GM21825 (cell line): Measurements from ENCODE around the gene RAD18.
A peak's percentile ranks its signal among the peaks of the same experiment; 100 is the strongest.

ENCODE experiments used
- ATAC-seq: cut with Tn5 transposase; IDR thresholded peaks from one replicate; pipeline ENCODE4 v1.9.1; 2021; ENCODE audit warnings: mild to moderate bottlenecking, moderate library complexity; ENCODE audit not compliant: unreplicated experiment

The RAD18 gene

GRCh38 chr3:8900869-8901268 is 62.4 kb downstream of the RAD18 start:
- ATAC-seq: no peak

DNA sequence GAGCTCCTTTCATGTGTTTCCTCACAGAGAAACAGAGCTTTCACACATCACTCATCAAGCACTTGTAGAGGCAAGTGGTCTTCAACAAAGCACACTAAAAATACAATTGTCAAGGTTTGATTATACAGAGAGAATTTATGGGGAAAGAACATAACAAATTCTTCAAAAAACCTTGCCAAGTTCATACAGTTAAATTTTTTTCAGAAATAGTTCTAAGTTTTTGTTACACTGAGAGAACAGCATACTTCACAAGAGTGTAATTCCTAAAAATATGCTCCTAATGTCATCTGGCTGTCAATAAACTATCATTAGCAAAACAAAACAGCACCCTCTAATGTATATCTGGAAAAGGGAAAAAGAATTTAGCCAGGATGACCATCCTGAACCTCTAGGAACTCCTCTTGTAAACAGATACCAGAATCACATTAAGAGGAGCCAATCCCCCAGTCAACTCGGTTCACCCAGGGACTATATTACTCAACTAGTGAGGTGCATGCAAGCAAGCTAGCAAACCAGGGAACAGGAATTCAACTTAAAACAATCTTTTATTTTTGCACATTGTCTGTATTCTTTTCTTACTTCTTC is 63.3 kb downstream of the RAD18 start:
- ATAC-seq: no peak

- ATAC-seq: no peak
These were observed 67.4 kb downstream of the RAD18 start for GRCh38 chr3:8895829-8896228.

DNA sequence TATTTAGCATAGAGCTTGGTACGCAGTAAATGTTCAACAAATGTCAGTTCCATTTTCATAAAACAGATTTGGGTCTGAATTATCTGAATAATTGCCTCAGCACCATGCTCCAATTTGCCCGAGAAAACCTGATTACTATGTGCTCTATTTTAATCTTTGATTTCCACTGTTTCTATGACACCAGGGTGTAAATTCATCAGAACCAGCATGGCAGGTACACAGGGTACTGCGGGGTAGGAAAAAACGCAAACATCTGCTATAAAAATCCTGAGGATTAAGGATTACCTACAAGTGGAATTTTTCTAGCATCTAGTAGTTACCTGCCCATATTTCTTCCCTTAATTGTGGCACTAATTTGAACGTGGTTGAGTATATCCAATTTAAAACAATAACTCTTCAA is 70.3 kb downstream of the RAD18 start:
- no peak for ATAC-seq

DNA sequence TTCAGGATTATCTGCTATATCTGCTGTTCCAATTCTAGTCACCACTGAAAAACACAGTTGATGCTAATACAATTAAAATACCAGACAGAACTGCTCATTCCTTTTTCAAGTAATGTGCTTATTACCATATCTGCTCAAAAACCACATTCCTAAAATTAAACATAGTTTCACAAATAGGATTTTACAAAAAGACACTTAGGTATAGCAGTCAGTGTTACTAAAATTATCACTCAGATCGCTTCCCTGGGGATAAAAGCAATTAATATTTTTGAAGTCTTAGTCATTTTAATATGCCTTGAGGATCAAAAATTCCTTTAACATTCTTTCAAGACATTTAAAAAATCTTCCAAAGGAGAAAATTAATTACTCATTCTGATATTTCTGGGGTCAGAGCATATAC is 71.5 kb downstream of the RAD18 start:
- no peak for ATAC-seq

DNA sequence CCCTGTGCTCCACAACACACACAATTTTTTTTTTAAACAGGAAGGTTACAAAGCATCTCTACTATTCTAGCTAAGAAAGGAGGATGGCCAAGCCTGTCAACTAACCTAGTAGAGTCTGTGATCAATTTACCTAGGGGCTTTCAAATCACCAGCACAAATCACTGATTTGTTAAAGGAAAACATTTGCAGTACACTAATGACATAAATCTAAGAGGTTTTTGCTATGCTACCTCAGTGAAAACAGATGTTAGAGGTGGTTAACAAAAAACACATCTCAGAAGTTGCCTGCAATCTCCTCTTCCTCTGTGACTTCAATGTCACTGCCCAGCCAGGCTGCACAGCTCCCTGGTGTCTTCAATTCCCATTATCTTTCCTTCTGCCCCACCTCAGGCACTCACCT is 72.0 kb downstream of the RAD18 start:
- ATAC-seq: no peak

DNA sequence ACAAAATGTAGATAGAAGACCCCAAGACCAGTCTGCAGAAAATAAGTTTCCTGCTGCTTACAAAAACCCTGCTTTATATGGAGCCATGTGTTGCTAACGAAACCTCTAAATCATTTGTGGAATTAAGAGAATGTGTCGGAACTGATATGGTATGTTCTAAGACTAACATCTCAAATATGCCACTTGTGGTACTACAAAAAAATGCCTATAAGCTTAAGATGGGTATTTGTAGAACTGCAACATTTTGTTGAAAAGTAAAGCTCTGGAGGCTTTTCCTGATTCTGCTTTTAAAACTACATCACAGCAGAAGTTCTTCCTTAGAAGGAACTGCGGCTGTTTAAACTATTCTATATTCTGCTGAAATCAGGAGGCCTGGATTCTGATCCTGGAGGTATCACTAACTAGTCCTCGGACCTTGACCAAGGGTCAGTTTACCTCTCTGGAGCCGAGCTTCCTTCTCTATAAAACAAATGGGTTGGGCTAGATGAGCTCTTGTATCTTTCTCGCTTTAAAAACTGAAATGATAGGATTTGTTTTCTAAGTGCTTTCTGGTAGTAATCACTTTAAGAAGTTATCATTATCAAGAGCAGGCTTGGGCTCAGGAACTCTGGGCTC is 74.9 kb downstream of the RAD18 start:
- ATAC-seq: no peak

- ATAC-seq: no peak
These were observed 75.6 kb downstream of the RAD18 start for GRCh38 chr3:8887435-8888300.

GRCh38 chr3:8886546-8886945 is 76.7 kb downstream of the RAD18 start:
- ATAC-seq: no peak

DNA sequence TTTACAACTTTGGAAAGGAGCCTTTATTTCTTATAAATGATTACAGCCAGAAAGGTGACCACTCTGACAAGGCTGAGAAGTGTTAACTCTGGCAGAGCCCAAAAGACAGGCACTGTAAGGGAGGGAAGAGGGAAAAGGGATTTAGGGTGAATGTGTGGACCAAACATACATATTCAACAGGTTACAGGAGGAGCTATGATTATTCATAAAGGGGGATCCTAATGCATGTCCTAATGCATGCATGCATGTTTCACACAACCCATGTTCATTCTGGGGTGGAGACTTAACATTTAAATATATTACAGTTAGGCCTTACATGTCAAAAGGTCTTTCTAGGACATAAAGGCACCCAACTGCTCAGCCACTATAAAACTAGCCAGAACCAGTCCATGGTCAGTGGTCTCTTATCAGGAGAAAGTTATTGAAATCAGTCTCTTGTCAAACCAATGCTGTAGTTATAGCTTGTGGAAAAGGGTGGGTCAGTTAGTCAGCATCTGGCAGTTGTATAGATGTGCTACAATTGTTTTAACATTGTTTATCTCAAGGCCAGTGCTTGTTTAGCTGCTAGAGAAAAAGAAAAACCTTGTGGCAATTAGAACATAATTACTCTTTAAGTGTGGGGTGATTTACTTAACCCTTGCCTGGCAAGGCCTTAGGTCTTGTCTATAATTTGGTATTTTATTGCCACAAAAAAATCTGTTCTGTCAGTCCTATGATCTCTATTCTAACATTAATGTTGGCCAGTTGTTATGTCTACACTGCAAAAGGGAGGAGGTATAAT is 77.5 kb downstream of the RAD18 start:
- ATAC-seq: no peak

DNA sequence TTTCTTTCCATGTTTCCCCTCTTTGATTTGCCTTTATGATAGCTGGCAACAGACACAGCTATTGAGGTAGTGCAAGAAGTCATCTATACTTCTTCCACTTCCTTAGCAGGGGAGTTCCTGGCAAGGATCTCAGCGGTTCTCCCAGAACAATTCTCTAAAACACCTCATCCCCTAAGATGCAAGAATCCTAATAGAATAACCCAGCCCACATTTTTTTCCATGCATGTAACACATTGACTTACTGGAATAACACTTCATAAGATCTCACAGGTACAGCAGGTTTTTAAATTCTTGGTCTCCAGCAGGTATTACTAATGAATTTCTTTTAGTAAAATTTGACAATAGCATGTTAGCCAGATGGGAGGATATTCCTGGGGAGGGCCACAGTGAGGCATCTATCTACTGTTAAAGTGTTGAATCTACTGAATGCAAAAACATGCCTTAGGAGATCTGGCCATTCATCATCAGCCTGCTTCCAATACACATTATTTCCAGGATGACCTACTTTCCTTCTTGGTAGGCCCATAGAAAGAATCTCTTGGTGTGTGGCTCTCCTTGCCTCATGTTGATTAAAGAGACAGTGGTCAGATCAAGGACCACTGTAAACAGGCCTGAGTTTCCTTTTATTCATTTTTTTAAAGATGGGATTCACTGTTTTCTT is 78.5 kb downstream of the RAD18 start:
- ATAC-seq: no peak

DNA sequence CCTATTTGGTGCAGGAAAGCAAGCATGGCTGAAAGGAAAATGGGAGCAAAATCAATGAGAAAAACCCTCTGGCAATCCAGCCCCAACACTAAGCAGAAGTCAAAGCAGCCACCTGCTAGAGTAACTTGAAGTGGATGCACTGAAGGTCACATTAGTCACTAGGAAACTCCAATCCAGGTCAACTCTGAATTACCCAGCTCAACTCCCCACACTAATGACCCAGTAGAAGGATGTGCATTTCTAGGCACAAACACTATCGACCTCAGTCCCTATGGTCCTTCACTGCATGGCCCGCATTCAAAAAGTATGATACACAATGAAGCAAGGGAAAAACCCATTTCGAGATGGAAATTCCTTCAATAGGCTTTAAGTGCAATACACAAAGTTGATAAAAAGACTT is 80.6 kb downstream of the RAD18 start:
- ATAC-seq: peak; percentile 44

- ATAC-seq: peak; percentile 81
These were observed 81.1 kb downstream of the RAD18 start for GRCh38 chr3:8882171-8882593.

DNA sequence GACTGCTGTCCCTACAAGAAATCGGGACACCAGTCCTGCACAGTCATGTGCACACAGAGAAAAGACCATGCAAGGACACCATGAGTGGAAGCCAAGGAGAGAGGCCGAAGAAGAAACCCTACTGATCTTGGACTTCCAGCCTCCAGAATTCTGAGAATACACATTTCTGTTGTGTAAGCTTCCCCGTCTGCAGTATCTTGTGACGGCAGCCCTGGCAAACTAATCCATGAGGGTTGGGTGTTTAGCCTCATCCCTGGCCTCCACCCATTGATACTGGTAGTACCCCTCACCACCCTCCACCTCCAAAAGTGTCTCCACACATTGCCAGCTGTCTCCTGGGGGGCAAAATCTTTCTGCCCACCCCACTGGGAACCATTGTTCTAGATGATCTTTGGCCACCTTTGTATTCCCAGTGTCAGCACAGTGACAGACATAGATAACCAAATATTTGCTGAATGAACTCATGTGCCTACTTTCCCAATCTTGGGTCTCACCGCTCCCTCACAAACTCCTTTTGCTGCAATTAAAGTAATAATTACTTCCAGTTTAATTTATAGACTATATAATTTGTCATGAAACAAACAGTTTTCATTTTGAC is 83.8 kb downstream of the RAD18 start:
- no peak for ATAC-seq

DNA sequence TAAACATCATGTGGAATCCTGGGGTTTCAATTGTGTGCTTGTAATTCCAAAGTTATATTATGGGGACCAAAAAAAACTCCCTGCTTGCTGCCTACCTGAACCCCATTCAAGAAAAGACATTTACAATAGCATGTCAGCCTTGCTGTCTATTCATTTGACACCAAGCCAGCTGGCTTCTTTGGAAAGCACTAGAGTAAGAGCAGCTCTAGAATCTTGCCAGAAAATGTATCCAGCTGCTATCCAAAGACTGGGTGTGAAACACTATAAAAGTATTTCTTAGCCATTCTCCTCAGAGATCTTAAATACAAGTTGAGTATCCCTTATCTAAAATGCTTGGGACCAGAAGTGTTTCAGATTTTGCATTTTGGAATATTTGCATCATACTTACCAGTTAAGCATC is 87.4 kb downstream of the RAD18 start:
- no peak for ATAC-seq

- no peak for ATAC-seq
These were observed 89.5 kb downstream of the RAD18 start for GRCh38 chr3:8873740-8874139.

GRCh38 chr3:8872261-8872660 is 91.0 kb downstream of the RAD18 start:
- no peak for ATAC-seq

DNA sequence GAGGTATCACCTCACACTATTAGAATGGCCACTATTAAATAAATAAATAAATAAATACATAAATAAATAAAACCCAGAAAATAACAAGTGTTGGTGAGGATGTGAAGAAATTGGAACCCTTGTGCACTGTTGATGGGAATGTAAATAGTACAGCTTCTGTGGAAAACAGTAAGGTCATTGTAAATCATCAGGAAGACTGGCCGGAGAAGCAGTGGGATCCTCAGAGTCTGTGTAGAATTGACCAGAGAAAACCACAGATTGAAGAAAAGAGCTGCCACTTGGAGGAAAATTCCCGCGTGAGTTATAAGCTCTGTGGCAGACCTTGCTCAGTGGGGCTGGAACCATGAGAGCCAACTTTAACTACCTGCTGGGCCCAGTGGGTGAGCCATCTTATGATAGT is 92.0 kb downstream of the RAD18 start:
- ATAC-seq: no peak

DNA sequence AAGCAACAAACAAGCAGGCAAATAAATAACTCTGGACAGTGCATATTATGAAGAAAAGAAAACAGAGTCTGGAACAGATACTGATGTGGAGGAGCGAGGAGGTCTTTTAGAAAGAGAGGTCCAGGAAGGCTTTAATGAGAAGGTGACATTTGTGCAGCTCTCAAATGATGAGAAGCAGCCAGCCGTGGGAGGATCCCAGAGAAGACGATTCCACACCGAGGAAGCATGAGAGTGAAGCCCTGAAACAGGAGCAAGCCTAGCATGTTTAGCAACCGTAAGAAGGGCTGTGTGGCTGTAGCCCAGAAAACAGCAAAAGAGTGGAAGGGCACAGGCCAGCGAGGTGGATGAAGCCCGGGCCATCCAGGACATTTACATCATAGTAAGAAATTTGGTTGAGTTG is 93.1 kb downstream of the RAD18 start:
- ATAC-seq: no peak

GRCh38 chr3:8869613-8870012 is 93.7 kb downstream of the RAD18 start:
- no peak for ATAC-seq
